ENCODE results near the gene ANKS1B.

Gene ANKS1B

GRCh38 chr12:99271071-99271470 lies 713.7 kb downstream of the ANKS1B start:
- H3K36me3 ChIP-seq (ENCODE audit: control insufficient read depth, insufficient read depth, low read length), result no peaks in the 10 kb centered on the region
- no peak overlapping the region for H3K9ac ChIP-seq (ENCODE audit: low read length)
- no peaks in the 10 kb centered on the region for H3K27me3 ChIP-seq (ENCODE audit: control insufficient read depth, insufficient read depth, low read length)
- H3K4me1 ChIP-seq (ENCODE audit: control insufficient read depth, insufficient read depth, low read length), result no peaks in the 10 kb centered on the region
- no peak overlapping the region for H3K4me3 ChIP-seq (ENCODE audit: low read depth, low read length)
- H3K9me3 ChIP-seq (ENCODE audit: control insufficient read depth, insufficient read depth, low read depth, low read length), result peaks cover 9% of the 10 kb centered on the region; the same call in 1 of the 2 replicates
- no peak overlapping the region for H3K27ac ChIP-seq (ENCODE audit: low read depth, low read length)

GRCh38 chr12:99267038-99267437 lies 717.7 kb downstream of the ANKS1B start:
- Histone ChIP-seq H3K9me3 (ENCODE audit: control insufficient read depth, insufficient read depth, low read depth, low read length) (peaks cover 9% of the 10 kb centered on the region; the same call in 1 of the 2 replicates), H3K4me3 (ENCODE audit: low read depth, low read length) (no peak overlapping the region), H3K27me3 (ENCODE audit: control insufficient read depth, insufficient read depth, low read length) (no peaks in the 10 kb centered on the region), H3K4me1 (ENCODE audit: control insufficient read depth, insufficient read depth, low read length) (no peaks in the 10 kb centered on the region; the same call in 1 of the 2 replicates), H3K9ac (ENCODE audit: low read length) (no peak overlapping the region), H3K36me3 (ENCODE audit: control insufficient read depth, insufficient read depth, low read length) (no peaks in the 10 kb centered on the region; the same call in 1 of the 2 replicates), H3K27ac (ENCODE audit: low read depth, low read length) (no peak overlapping the region)

GRCh38 chr12:99265648-99266047 lies 719.1 kb downstream of the ANKS1B start:
- no peaks in the 10 kb centered on the region; the same call in 1 of the 2 replicates for H3K36me3 ChIP-seq (ENCODE audit: control insufficient read depth, insufficient read depth, low read length)
- H3K27me3 ChIP-seq (ENCODE audit: control insufficient read depth, insufficient read depth, low read length), result no peaks in the 10 kb centered on the region
- H3K9me3 ChIP-seq (ENCODE audit: control insufficient read depth, insufficient read depth, low read depth, low read length), result peaks cover 5% of the 10 kb centered on the region; the same call in 1 of the 2 replicates
- H3K4me1 ChIP-seq (ENCODE audit: control insufficient read depth, insufficient read depth, low read length), result peaks cover 8% of the 10 kb centered on the region
- no peak overlapping the region for H3K27ac ChIP-seq (ENCODE audit: low read depth, low read length)
- H3K9ac ChIP-seq (ENCODE audit: low read length), result no peak overlapping the region
- H3K4me3 ChIP-seq (ENCODE audit: low read depth, low read length), result no peak overlapping the region

GRCh38 chr12:99261256-99261655 lies 723.5 kb downstream of the ANKS1B start:
- H3K36me3 ChIP-seq (ENCODE audit: control insufficient read depth, insufficient read depth, low read length), result no peaks in the 10 kb centered on the region; the same call in 1 of the 2 replicates
- peaks cover 5% of the 10 kb centered on the region; the same call in 1 of the 2 replicates for H3K9me3 ChIP-seq (ENCODE audit: control insufficient read depth, insufficient read depth, low read depth, low read length)
- H3K4me3 ChIP-seq (ENCODE audit: low read depth, low read length), result no peak overlapping the region
- no peaks in the 10 kb centered on the region for H3K27me3 ChIP-seq (ENCODE audit: control insufficient read depth, insufficient read depth, low read length)
- H3K4me1 ChIP-seq (ENCODE audit: control insufficient read depth, insufficient read depth, low read length), result peaks cover 14% of the 10 kb centered on the region
- no peak overlapping the region for H3K27ac ChIP-seq (ENCODE audit: low read depth, low read length)
- no peak overlapping the region for H3K9ac ChIP-seq (ENCODE audit: low read length)

- Histone ChIP-seq H3K36me3 (ENCODE audit: control insufficient read depth, insufficient read depth, low read length) (no peaks in the 10 kb centered on the region; the same call in 1 of the 2 replicates), H3K9ac (ENCODE audit: low read length) (no peak overlapping the region), H3K4me3 (ENCODE audit: low read depth, low read length) (no peak overlapping the region), H3K27ac (ENCODE audit: low read depth, low read length) (no peak overlapping the region), H3K27me3 (ENCODE audit: control insufficient read depth, insufficient read depth, low read length) (no peaks in the 10 kb centered on the region), H3K9me3 (ENCODE audit: control insufficient read depth, insufficient read depth, low read depth, low read length) (peaks cover 5% of the 10 kb centered on the region; the same call in 1 of the 2 replicates), H3K4me1 (ENCODE audit: control insufficient read depth, insufficient read depth, low read length) (peaks cover 14% of the 10 kb centered on the region)
Measured at GRCh38 chr12:99260456-99260996, 724.2 kb downstream of the ANKS1B start.

- no peak overlapping the region for H3K9ac ChIP-seq (ENCODE audit: low read length)
- H3K36me3 ChIP-seq (ENCODE audit: control insufficient read depth, insufficient read depth, low read length), result no peaks in the 10 kb centered on the region; the same call in 1 of the 2 replicates
- peaks cover 14% of the 10 kb centered on the region for H3K4me1 ChIP-seq (ENCODE audit: control insufficient read depth, insufficient read depth, low read length)
- no peak overlapping the region for H3K27ac ChIP-seq (ENCODE audit: low read depth, low read length)
- peaks cover 5% of the 10 kb centered on the region; the same call in 1 of the 2 replicates for H3K9me3 ChIP-seq (ENCODE audit: control insufficient read depth, insufficient read depth, low read depth, low read length)
- no peak overlapping the region for H3K4me3 ChIP-seq (ENCODE audit: low read depth, low read length)
- no peaks in the 10 kb centered on the region for H3K27me3 ChIP-seq (ENCODE audit: control insufficient read depth, insufficient read depth, low read length)
Measured at GRCh38 chr12:99259040-99259934, 725.4 kb downstream of the ANKS1B start.

GRCh38 chr12:99257672-99258071 lies 727.1 kb downstream of the ANKS1B start:
- no peaks in the 10 kb centered on the region for H3K27me3 ChIP-seq (ENCODE audit: control insufficient read depth, insufficient read depth, low read length)
- no peak overlapping the region for H3K4me3 ChIP-seq (ENCODE audit: low read depth, low read length)

GRCh38 chr12:99253068-99253467 lies 731.7 kb downstream of the ANKS1B start:
- Histone ChIP-seq H3K36me3 (ENCODE audit: control insufficient read depth, insufficient read depth, low read length) (no peaks in the 10 kb centered on the region), H3K9ac (ENCODE audit: low read length) (no peak overlapping the region), H3K27ac (ENCODE audit: low read depth, low read length) (no peak overlapping the region), H3K9me3 (ENCODE audit: control insufficient read depth, insufficient read depth, low read depth, low read length) (no peaks in the 10 kb centered on the region), H3K4me3 (ENCODE audit: low read depth, low read length) (no peak overlapping the region), H3K27me3 (ENCODE audit: control insufficient read depth, insufficient read depth, low read length) (no peaks in the 10 kb centered on the region), H3K4me1 (ENCODE audit: control insufficient read depth, insufficient read depth, low read length) (peaks cover 20% of the 10 kb centered on the region)

More at GRCh38 chr12:99257672-99258071, 727.1 kb downstream of the ANKS1B start:
- Histone ChIP-seq H3K4me1 (ENCODE audit: control insufficient read depth, insufficient read depth, low read length) (peaks cover 14% of the 10 kb centered on the region), H3K9ac (ENCODE audit: low read length) (no peak overlapping the region), H3K27ac (ENCODE audit: low read depth, low read length) (no peak overlapping the region), H3K9me3 (ENCODE audit: control insufficient read depth, insufficient read depth, low read depth, low read length) (no peaks in the 10 kb centered on the region), H3K36me3 (ENCODE audit: control insufficient read depth, insufficient read depth, low read length) (no peaks in the 10 kb centered on the region)

GRCh38 chr12:99250091-99250490 lies 734.6 kb downstream of the ANKS1B start:
- Histone ChIP-seq H3K4me1 (ENCODE audit: control insufficient read depth, insufficient read depth, low read length) (peaks cover 20% of the 10 kb centered on the region), H3K36me3 (ENCODE audit: control insufficient read depth, insufficient read depth, low read length) (no peaks in the 10 kb centered on the region), H3K27me3 (ENCODE audit: control insufficient read depth, insufficient read depth, low read length) (no peaks in the 10 kb centered on the region), H3K4me3 (ENCODE audit: low read depth, low read length) (no peak overlapping the region), H3K9ac (ENCODE audit: low read length) (no peak overlapping the region), H3K27ac (ENCODE audit: low read depth, low read length) (no peak overlapping the region), H3K9me3 (ENCODE audit: control insufficient read depth, insufficient read depth, low read depth, low read length) (no peaks in the 10 kb centered on the region)

- Histone ChIP-seq H3K9me3 (ENCODE audit: control insufficient read depth, insufficient read depth, low read depth, low read length) (no peaks in the 10 kb centered on the region), H3K4me1 (ENCODE audit: control insufficient read depth, insufficient read depth, low read length) (peaks cover 20% of the 10 kb centered on the region), H3K4me3 (ENCODE audit: low read depth, low read length) (no peak overlapping the region), H3K36me3 (ENCODE audit: control insufficient read depth, insufficient read depth, low read length) (no peaks in the 10 kb centered on the region), H3K9ac (ENCODE audit: low read length) (no peak overlapping the region), H3K27me3 (ENCODE audit: control insufficient read depth, insufficient read depth, low read length) (no peaks in the 10 kb centered on the region), H3K27ac (ENCODE audit: low read depth, low read length) (no peak overlapping the region)
Measured at GRCh38 chr12:99249543-99249942, 735.2 kb downstream of the ANKS1B start.
